Esophagus squamous epithelium (tissue), 5 donors: ENCODE data around the gene CELSR1. TPM values are rescaled to one million over a fixed set of nuclear protein-coding genes. Genes with fewer than 3 reads are reported as not detected.

Experiments
- DNase-seq: peaks from one replicate; lab custom pipeline; 2025; lab: John Stamatoyannopoulos, UW
- H3K27ac ChIP-seq, 4 donors: fragments of 200-600 bp; sonication (generic); one replicate each; pipeline ENCODE4 v1.5.1; 2016 to 2019; ENCODE audit warnings: mild to moderate bottlenecking in 1 of 4
- H3K27me3 ChIP-seq, 4 donors: fragments of 200-600 bp; sonication (generic); 1 replicate in 3 of 4; 2 replicates in 1 of 4; pipeline versions ENCODE4 v1.5.1 to v1.6.0; 2017 to 2021; ENCODE audit warnings: antibody characterized with exemption in 1 of 4
- H3K36me3 ChIP-seq, 3 donors: fragments of 200-600 bp; sonication (generic); one replicate each; pipeline ENCODE4 v1.5.1; 2016 to 2019
- H3K4me1 ChIP-seq, 3 donors: fragments of 200-600 bp; sonication (generic); one replicate each; pipeline ENCODE4 v1.5.1; 2017 to 2019
- H3K4me3 ChIP-seq, 4 donors: fragments of 200-600 bp; sonication (generic); 1 replicate in 3 of 4; 2 replicates in 1 of 4; pipeline ENCODE4 v1.5.1; 2016 to 2019; ENCODE audit warnings: mild to moderate bottlenecking in 2 of 4, moderate library complexity in 1 of 4
- H3K9me3 ChIP-seq, 3 donors: fragments of 200-600 bp; sonication (generic); one replicate each; pipeline ENCODE4 v1.5.1; 2016 to 2019
- CTCF ChIP-seq, 6 experiments: fragments of 450-650 bp in 4 of 6; fragments of 200-600 bp in 2 of 6; sonication (generic) in 2 of 6; IDR thresholded peaks; one replicate each; pipeline ENCODE4 v1.5.1; 2016 to 2019; ENCODE audit warnings: antibody characterized with exemption in 6 of 6, mild to moderate bottlenecking in 4 of 6, moderate library complexity in 4 of 6
- POLR2A ChIP-seq, 4 donors: fragments of 450-650 bp; IDR thresholded peaks; one replicate each; pipeline ENCODE4 v1.6.1; 2017; ENCODE audit warnings: antibody characterized with exemption in 4 of 4, mild to moderate bottlenecking in 4 of 4, moderate library complexity in 3 of 4
- WGBS, 2 donors: methylation state at CpG; one replicate each; pipeline ENCODE4 v1.1.5; 2018; 5-methylcytosine and 5-hydroxymethylcytosine counted together
- intact Hi-C: fragments of 100-400 bp; cut with DNase I; formaldehyde crosslinking; loops from one replicate; pipeline ENCODE4 v1.15.0; 2022
- total RNA-seq, 4 donors: library from RNA; depleted of rRNA; stranded (reverse); fragments of >200 nt; gene quantifications; one replicate each; pipeline ENCODE4 v1.1.0, GENCODE V29; 2016
- donor health status: DM: yes; HTN: yes; CAD: no.

Gene CELSR1
- total RNA-seq, 4 donors from 2014 or later: 38.7 to 50.6 (median 43.7) TPM

- WGBS, 2 donors: 73 to 74% methylated on average over 9 to 17 of the region's 19 CpGs
- Histone ChIP-seq H3K27me3 (no peaks in the 10 kb centered on the region), H3K9me3 (peaks cover 0 to 10% (median 8%) of the 10 kb centered on the region in 3 donors), H3K27ac (no peak overlapping the region), H3K36me3 (peaks cover 0 to 88% (median 0%) of the 10 kb centered on the region in 3 donors), H3K4me1 (peaks cover 5 to 42% (median 13%) of the 10 kb centered on the region in 3 donors), H3K4me3 (no peak overlapping the region)
- intact Hi-C loops: no loop called here
- DNase-seq: no peak
- TF ChIP-seq POLR2A (IDR thresholded peaks at IDR 0.05) (no peak), CTCF (IDR thresholded peaks at IDR 0.05) (no peak)
Measured at GRCh38 chr22:46380069-46380468, 157.4 kb downstream of the CELSR1 start.

- Histone ChIP-seq H3K27ac (peak overlapping the region; percentile 73 to 90 (median 86)), H3K4me1 (peaks cover 11 to 49% (median 20%) of the 10 kb centered on the region in 3 donors), H3K4me3 (no peak overlapping the region), H3K9me3 (peaks cover 0 to 10% (median 8%) of the 10 kb centered on the region in 3 donors), H3K27me3 (peaks cover 0 to 5% (median 0%) of the 10 kb centered on the region in 4 donors), H3K36me3 (peaks cover 0 to 81% (median 0%) of the 10 kb centered on the region in 3 donors)
- DNase-seq: no peak
- TF ChIP-seq CTCF (IDR thresholded peaks at IDR 0.05) (no peak), POLR2A (IDR thresholded peaks at IDR 0.05) (no peak)
- 77 to 81% methylated on average over 13 to 23 of the region's 29 CpGs for WGBS, 2 donors
- intact Hi-C loops: no loop called here
Measured at GRCh38 chr22:46379066-46379930, 158.1 kb downstream of the CELSR1 start.

- Histone ChIP-seq H3K36me3 (peaks cover 0 to 73% (median 0%) of the 10 kb centered on the region in 3 donors), H3K9me3 (peaks cover 0 to 10% (median 8%) of the 10 kb centered on the region in 3 donors), H3K4me1 (peaks cover 18 to 57% (median 27%) of the 10 kb centered on the region in 3 donors), H3K27me3 (peaks cover 0 to 8% (median 0%) of the 10 kb centered on the region in 4 donors), H3K4me3 (no peak overlapping the region), H3K27ac (peak overlapping the region; percentile 73 to 90 (median 86))
- no peak for DNase-seq
- 78 to 81% methylated on average over 8 to 13 of the region's 22 CpGs for WGBS, 2 donors
- no peak for TF ChIP-seq CTCF (IDR thresholded peaks at IDR 0.05)
- TF ChIP-seq POLR2A (IDR thresholded peaks at IDR 0.05): no peak
- intact Hi-C loops: no loop called here
Measured at GRCh38 chr22:46378426-46379065, 158.9 kb downstream of the CELSR1 start.

GRCh38 chr22:46377525-46378425, 159.6 kb downstream of the CELSR1 start:
- Histone ChIP-seq H3K36me3 (peaks cover 0 to 65% (median 0%) of the 10 kb centered on the region in 3 donors), H3K4me1 (peaks cover 19 to 64% (median 33%) of the 10 kb centered on the region in 3 donors), H3K4me3 (no peak overlapping the region), H3K27me3 (peaks cover 0 to 8% (median 0%) of the 10 kb centered on the region in 4 donors), H3K27ac (peak overlapping the region; percentile 73 to 90 (median 86)), H3K9me3 (peaks cover 0 to 10% (median 8%) of the 10 kb centered on the region in 3 donors)
- 82 to 83% methylated on average over 5 to 7 of the region's 27 CpGs for WGBS, 2 donors
- intact Hi-C loops: no loop called here
- TF ChIP-seq CTCF (IDR thresholded peaks at IDR 0.05) (no peak), POLR2A (IDR thresholded peaks at IDR 0.05) (no peak)
- no peak for DNase-seq
